A673 (cell line): Measurements from ENCODE around the gene TRIP12. TPM values are rescaled to one million over a fixed set of nuclear protein-coding genes. Genes with fewer than 3 reads are reported as not detected.

Experiments used
- BruUV-seq: library from RNA; stranded (reverse); fragments of 400-500 nt; replicated peaks from 2 replicates; lab custom pipeline; 2021; lab: Mats Ljungman, UMichigan
- CTCF ChIA-PET: fragments of 300-600 bp; sonication (Branson Sonifier 250); formaldehyde crosslinking; loops from one replicate; lab custom pipeline; 2022; ENCODE audit warnings: antibody characterized with exemption; lab: Charles Lee
- POLR2A ChIA-PET: fragments of 300-600 bp; sonication (Branson Sonifier 250); formaldehyde crosslinking; loops from one replicate; lab custom pipeline; 2022; ENCODE audit warnings: antibody characterized with exemption; ENCODE audit not compliant: low non-redundant PET; lab: Charles Lee
- DNase-seq: peaks from one replicate; pipeline ENCODE4 v3.0.0-alpha.2; 2015; ENCODE audit warnings: low spot score
- H3K27ac ChIP-seq: fragments of 200-600 bp; sonication (generic); 2 replicates; pipeline ENCODE4 v1.5.1; 2016; ENCODE audit warnings: mixed run types, low read depth, mild to moderate bottlenecking, mixed read lengths, antibody characterized with exemption, low read length; ENCODE audit not compliant: poor library complexity, severe bottlenecking
- H3K27me3 ChIP-seq: fragments of 200-600 bp; sonication (generic); replicated peaks from 2 replicates; pipeline ENCODE4 v1.6.1; 2017; ENCODE audit warnings: mixed run types, low read depth, mild to moderate bottlenecking, mixed read lengths, antibody characterized with exemption, low read length; ENCODE audit not compliant: insufficient read depth, poor library complexity
- H3K36me3 ChIP-seq: fragments of 200-600 bp; sonication (generic); 2 replicates; pipeline ENCODE4 v1.6.1; 2016; ENCODE audit warnings: mixed run types, mild to moderate bottlenecking, mixed read lengths, antibody characterized with exemption, low read length; ENCODE audit not compliant: insufficient read depth, poor library complexity, severe bottlenecking
- H3K4me1 ChIP-seq: fragments of 200-600 bp; sonication (generic); 2 replicates; pipeline ENCODE4 v1.6.1; 2017; ENCODE audit warnings: mixed run types, mild to moderate bottlenecking, mixed read lengths, antibody characterized with exemption, low read length; ENCODE audit not compliant: insufficient read depth, poor library complexity, severe bottlenecking
- H3K4me3 ChIP-seq: fragments of 200-600 bp; sonication (generic); 2 replicates; pipeline ENCODE4 v1.5.1; 2016; ENCODE audit warnings: low read depth, mixed run types, mild to moderate bottlenecking, mixed read lengths, low read length; ENCODE audit not compliant: poor library complexity, severe bottlenecking
- H3K9me3 ChIP-seq: fragments of 200-600 bp; sonication (generic); 2 replicates; pipeline ENCODE4 v1.6.1; 2016; ENCODE audit warnings: mixed run types, low read depth, mild to moderate bottlenecking, mixed read lengths, antibody characterized with exemption, low read length; ENCODE audit not compliant: poor library complexity, severe bottlenecking
- EZH2 ChIP-seq: fragments of 200-600 bp; sonication (generic); IDR thresholded peaks from 2 replicates; pipeline ENCODE4 v1.6.1; 2017; ENCODE audit warnings: borderline replicate concordance, low read depth, mild to moderate bottlenecking, mixed read lengths, antibody characterized with exemption, low read length; ENCODE audit not compliant: poor library complexity, severe bottlenecking
- intact Hi-C: fragments of 100-400 bp; cut with micrococcal nuclease; formaldehyde crosslinking; loops from one replicate; pipeline ENCODE4 v1.10.0; 2022; ENCODE audit not compliant: unreplicated experiment
- total RNA-seq: library from RNA; stranded (reverse); gene quantifications from 2 replicates; pipeline ENCODE4 v1.2.3, GENCODE V29; 2021
- TF ChIP-seq, protein P1 (sequence below): fragments of 300-800, 200-600 bp; sonication (generic); conservative IDR thresholded peaks from 2 replicates; pipeline ENCODE4 v1.5.1; 2017; ENCODE audit warnings: low read depth, mild to moderate bottlenecking, antibody characterized with exemption, low read length, moderate library complexity, mixed read lengths

Gene TRIP12
- total RNA-seq, 1 experiment from 2014 or later: 300 TPM

DNA sequence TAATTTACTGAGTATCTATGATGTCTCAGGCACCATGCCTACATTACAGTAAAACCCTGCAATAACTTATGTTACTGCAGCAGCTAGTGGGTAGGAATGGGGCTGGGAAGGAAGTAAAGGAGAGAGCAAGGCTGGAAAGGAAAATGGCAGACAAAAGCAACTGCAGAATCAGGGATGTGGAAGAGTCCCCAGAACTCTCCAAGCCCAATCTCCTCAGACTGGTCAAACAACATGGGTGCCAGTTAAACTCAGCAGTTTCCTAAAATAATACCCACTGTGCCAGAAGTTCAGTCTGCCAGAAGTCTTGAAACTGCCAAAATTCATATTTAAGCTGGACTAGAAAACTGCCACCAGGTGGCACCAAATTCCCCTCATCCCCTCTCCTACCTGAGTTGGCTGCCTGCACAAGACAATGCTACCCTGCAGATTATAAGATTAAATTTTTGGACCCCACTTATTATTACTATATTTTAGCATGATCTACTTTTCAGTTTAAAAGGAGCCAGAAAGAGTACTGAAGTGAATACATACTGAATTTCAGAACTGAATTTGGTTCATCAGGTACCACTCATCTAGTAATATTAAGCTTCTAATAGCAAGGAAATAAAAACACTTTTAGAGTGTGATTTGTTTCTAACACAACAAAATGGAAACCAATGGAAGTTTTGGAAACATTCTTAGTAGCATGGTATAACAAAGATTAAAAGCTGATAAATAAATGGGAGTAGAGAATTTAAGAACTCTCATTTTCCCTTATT, 120.6 kb downstream of the TRIP12 start:
- H3K4me3 ChIP-seq: no peak overlapping the region
- ChIA-PET POLR2A (interaction anchor here (0.7 kb wide), 1 partner anchor 126 kb away, joined by 3 read pairs; no protein-coding TSS in a partner anchor), CTCF (interaction anchor here (0.6 to 1.6 kb wide), 3 partner anchors 120 to 359 kb away, joined by 3 to 11 read pairs (median 4); no protein-coding TSS in a partner anchor)
- BruUV-seq: TSS peak; percentile 3
- DNase-seq: peak; percentile 74
- intact Hi-C loops: loop anchor here (1.0 kb wide), 1 partner anchor 121 kb away; the partner anchor contains the start of genes FBXO36 and TRIP12
- H3K4me1 ChIP-seq: no peaks in the 10 kb centered on the region
- H3K36me3 ChIP-seq: peaks cover 55% of the 10 kb centered on the region
- H3K9me3 ChIP-seq: no peaks in the 10 kb centered on the region
- no peak overlapping the region for H3K27ac ChIP-seq
- no peaks in the 10 kb centered on the region for H3K27me3 ChIP-seq
- TF ChIP-seq, protein P1, sequence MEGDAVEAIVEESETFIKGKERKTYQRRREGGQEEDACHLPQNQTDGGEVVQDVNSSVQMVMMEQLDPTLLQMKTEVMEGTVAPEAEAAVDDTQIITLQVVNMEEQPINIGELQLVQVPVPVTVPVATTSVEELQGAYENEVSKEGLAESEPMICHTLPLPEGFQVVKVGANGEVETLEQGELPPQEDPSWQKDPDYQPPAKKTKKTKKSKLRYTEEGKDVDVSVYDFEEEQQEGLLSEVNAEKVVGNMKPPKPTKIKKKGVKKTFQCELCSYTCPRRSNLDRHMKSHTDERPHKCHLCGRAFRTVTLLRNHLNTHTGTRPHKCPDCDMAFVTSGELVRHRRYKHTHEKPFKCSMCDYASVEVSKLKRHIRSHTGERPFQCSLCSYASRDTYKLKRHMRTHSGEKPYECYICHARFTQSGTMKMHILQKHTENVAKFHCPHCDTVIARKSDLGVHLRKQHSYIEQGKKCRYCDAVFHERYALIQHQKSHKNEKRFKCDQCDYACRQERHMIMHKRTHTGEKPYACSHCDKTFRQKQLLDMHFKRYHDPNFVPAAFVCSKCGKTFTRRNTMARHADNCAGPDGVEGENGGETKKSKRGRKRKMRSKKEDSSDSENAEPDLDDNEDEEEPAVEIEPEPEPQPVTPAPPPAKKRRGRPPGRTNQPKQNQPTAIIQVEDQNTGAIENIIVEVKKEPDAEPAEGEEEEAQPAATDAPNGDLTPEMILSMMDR: peak; percentile 80
- no peak for TF ChIP-seq EZH2

DNA sequence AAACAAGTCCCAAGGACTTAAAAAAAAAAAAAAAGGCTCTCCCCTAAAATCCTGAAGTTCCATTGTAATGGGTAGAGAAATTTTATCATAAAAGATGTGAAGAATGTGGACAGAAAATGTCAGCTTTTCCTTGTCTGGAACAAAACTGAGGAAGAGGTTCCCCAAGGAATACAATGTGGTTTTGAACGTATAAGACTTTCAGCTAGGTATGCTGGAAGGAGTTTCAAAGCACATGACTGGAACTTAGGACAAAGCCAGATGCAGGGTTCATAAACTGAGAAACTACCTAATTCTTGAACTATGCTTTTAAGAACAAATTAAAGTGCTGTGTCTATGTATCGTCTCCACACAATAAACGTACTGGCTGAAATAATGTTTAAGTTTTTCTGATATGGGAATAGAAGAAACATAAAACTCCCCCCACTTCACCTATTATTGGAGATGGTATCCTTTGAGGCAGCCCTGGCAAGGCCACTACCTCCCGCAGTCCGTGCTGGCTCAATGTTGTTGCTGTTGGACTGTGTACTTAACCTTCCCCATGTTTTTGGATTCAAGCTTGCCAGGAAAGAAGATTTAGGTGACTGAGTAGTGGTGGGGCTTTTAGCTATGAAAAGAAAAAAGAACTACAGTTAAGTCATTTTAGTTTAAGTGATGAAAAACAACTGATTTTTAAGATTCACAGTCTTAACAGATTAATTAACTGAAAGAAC, 123.2 kb downstream of the TRIP12 start:
- no peak for DNase-seq
- CTCF ChIA-PET: interaction anchor here (0.5 kb wide), 1 partner anchor 110 kb away, joined by 5 read pairs; no protein-coding TSS in a partner anchor
- Histone ChIP-seq H3K4me1 (no peaks in the 10 kb centered on the region), H3K36me3 (peaks cover 55% of the 10 kb centered on the region), H3K9me3 (no peaks in the 10 kb centered on the region), H3K27me3 (no peaks in the 10 kb centered on the region), H3K27ac (no peak overlapping the region), H3K4me3 (no peak overlapping the region)
- no TSS peak for BruUV-seq
- intact Hi-C loops: no loop called here
- POLR2A ChIA-PET: interaction anchor here (0.5 kb wide), 1 partner anchor 136 kb away, joined by 3 read pairs; no protein-coding TSS in a partner anchor
- TF ChIP-seq, protein P1: no peak
- TF ChIP-seq EZH2: no peak

DNA sequence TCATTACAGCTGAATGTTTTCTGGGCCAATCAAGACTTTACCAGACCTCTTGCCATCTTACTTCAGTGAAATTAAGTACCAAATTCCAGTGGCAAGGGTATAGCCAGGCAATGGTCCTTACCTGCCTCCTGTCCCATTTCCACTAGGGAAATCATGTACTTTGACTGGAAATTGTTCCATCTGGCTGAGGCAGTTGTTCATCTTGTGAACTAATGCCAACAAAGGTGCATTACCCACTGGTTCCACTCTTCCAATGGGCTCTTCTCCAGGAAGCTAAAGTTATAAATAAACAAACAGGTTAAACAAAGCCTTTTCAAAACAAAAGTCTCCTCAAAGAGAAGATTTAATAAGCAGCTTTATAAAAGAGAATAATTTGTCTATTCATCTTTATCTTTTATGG, 126.8 kb downstream of the TRIP12 start:
- Histone ChIP-seq H3K9me3 (no peaks in the 10 kb centered on the region), H3K36me3 (peaks cover 74% of the 10 kb centered on the region), H3K27ac (no peak overlapping the region), H3K4me1 (no peaks in the 10 kb centered on the region), H3K4me3 (no peak overlapping the region), H3K27me3 (no peaks in the 10 kb centered on the region)
- no peak for TF ChIP-seq EZH2
- TF ChIP-seq, protein P1: no peak
- no peak for DNase-seq
- ChIA-PET CTCF (no interaction called here), POLR2A (no interaction called here)
- intact Hi-C loops: no loop called here
- no TSS peak for BruUV-seq
